RWPE1 (cell line): ENCODE data around the gene PROSER3.
A peak's percentile ranks its signal among the peaks of the same experiment; 100 is the strongest.

Experiments used
- CTCF ChIA-PET: fragments of 350-600 bp; sonication (Branson Sonifier 250); formaldehyde crosslinking; extraction: SDS; loops from one replicate; lab custom pipeline; 2021; lab: Yijun Ruan, JAX
- POLR2A ChIA-PET: fragments of 400-600 bp; formaldehyde crosslinking; extraction: SDS; loops from one replicate; lab custom pipeline; 2020; ENCODE audit warnings: antibody characterized with exemption; ENCODE audit not compliant: low non-redundant PET; lab: Yijun Ruan, JAX
- DNase-seq: peaks from one replicate; pipeline ENCODE4 v3.0.0; 2012; ENCODE audit warnings: low spot score
- H3K27ac ChIP-seq: fragments of 450-650 bp; 2 replicates; pipeline ENCODE4 v1.5.1; 2017
- CTCF ChIP-seq: fragments of 450-650 bp; conservative IDR thresholded peaks from 2 replicates; pipeline ENCODE4 v1.5.1; 2017; ENCODE audit warnings: low read depth, mild to moderate bottlenecking

PROSER3 gene

GRCh38 chr19:35757749-35758608 lies at the start of gene PROSER3:
Gene PROSER3 (plus strand): TSS chr19:35758176. CDS start chr19:35758216, 40 bp downstream.
- CTCF ChIA-PET, result no interaction called here
- POLR2A ChIA-PET, result interaction anchor here (0.8 kb wide), 1 partner anchor 10 kb away, joined by 3 read pairs; the partner anchor contains the start of gene LIN37
- peak; percentile 99 for DNase-seq
- TF ChIP-seq CTCF, result no peak
- peak within 1 kb of the TSS; percentile 98 for H3K27ac ChIP-seq

GRCh38 chr19:35708391-35708790 lies 49.6 kb upstream of the PROSER3 start:
- DNase-seq, result no peak
- POLR2A ChIA-PET, result no interaction called here
- CTCF ChIA-PET, result no interaction called here
- no peak overlapping the region for H3K27ac ChIP-seq
- no peak for TF ChIP-seq CTCF

- POLR2A ChIA-PET, result no interaction called here
- CTCF ChIA-PET, result interaction anchor here (0.6 kb wide), 1 partner anchor 16 kb away, joined by 3 read pairs; no protein-coding TSS in a partner anchor
- H3K27ac ChIP-seq, result peak overlapping the region; percentile 53
- no peak for DNase-seq
- TF ChIP-seq CTCF, result no peak
Observed at GRCh38 chr19:35710784-35711723, 46.9 kb upstream of the PROSER3 start.

GRCh38 chr19:35712567-35713505 lies 45.1 kb upstream of the PROSER3 start:
- no peak for DNase-seq
- POLR2A ChIA-PET, result interaction anchor here (0.6 kb wide), 1 partner anchor 443 kb away, joined by 3 read pairs; no protein-coding TSS in a partner anchor

GRCh38 chr19:35713506-35713850 lies 44.5 kb upstream of the PROSER3 start:
- DNase-seq, result no peak
- ChIA-PET CTCF (no interaction called here), POLR2A (no interaction called here)
- no peak for TF ChIP-seq CTCF
- no peak overlapping the region for H3K27ac ChIP-seq

More at GRCh38 chr19:35712567-35713505, 45.1 kb upstream of the PROSER3 start:
- no peak for TF ChIP-seq CTCF
- no peak overlapping the region for H3K27ac ChIP-seq
- CTCF ChIA-PET, result interaction anchor here (0.6 kb wide), 2 partner anchors 18 to 57 kb away, joined by 3 to 6 read pairs; no protein-coding TSS in a partner anchor
